GM12878 (cell line): ENCODE data around the gene PPP2R2B.

Experiments
- CBFB ChIP-seq: IDR thresholded peaks from 2 replicates; pipeline ENCODE4 v1.6.1; 2016; ENCODE audit warnings: antibody characterized with exemption, low read depth
- MAX ChIP-seq: IDR thresholded peaks from 2 replicates; pipeline ENCODE4 v1.6.1; 2012; ENCODE audit warnings: low read depth, low read length, improper control_type of control experiment
- MTA3 ChIP-seq: IDR thresholded peaks from 2 replicates; pipeline ENCODE4 v1.6.1; 2012; ENCODE audit warnings: low read length, inconsistent platforms, borderline replicate concordance
- POLR2AphosphoS5 ChIP-seq: IDR thresholded peaks from 2 replicates; pipeline ENCODE4 v1.6.1; 2011; ENCODE audit warnings: mild to moderate bottlenecking, low read length, inconsistent platforms
- RAD21 ChIP-seq: IDR thresholded peaks from 2 replicates; pipeline ENCODE4 v1.6.1; 2011; ENCODE audit warnings: mild to moderate bottlenecking, low read depth, low read length, moderate library complexity; ENCODE audit not compliant: insufficient read depth
- REST ChIP-seq: IDR thresholded peaks from 2 replicates; pipeline ENCODE4 v1.6.1; 2012; ENCODE audit warnings: mild to moderate bottlenecking, low read depth, low read length
- ZNF24 ChIP-seq: fragments of 450-650 bp; IDR thresholded peaks from 2 replicates; pipeline ENCODE4 v1.6.1; 2017; ENCODE audit warnings: antibody characterized with exemption, mild to moderate bottlenecking
- ZNF274 ChIP-seq: IDR thresholded peaks from one replicate; pipeline ENCODE4 v1.8.0; 2011; ENCODE audit not compliant: insufficient read length, insufficient read depth
- TF ChIP-seq, protein P1 (sequence below), 3 experiments: IDR thresholded peaks in 2 of 3; conservative IDR thresholded peaks in 1 of 3; 2 replicates each; pipeline ENCODE4 v1.5.1; 2011; ENCODE audit warnings: low read depth in 3 of 3, low read length in 3 of 3, mild to moderate bottlenecking in 3 of 3, control low read depth in 2 of 3, moderate library complexity in 2 of 3, inconsistent platforms in 1 of 3, mixed read lengths in 1 of 3; ENCODE audit not compliant: control insufficient read depth in 2 of 3, insufficient read depth in 1 of 3; ENCODE audit errors: extremely low read depth in 1 of 3

DNA sequence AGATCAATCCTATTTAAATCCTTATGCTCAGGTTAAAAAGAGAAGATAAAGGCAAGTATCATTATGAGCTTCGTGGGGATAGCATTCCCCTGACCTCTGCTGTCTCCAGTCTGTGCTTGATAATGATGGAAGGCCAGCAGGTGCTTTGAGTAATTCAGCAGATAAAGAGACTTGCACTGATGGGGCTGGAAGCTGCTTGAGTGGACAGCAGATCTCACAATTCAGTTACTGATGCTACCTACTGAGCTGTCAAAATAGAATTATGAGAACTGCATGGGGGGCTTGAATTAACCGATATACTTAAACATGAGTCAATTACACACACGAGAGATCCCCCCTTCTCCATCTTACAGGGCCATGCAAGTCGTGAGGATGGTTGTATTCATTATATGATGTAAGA is 254.9 kb downstream of the PPP2R2B start:
- no peak for TF ChIP-seq POLR2AphosphoS5
- TF ChIP-seq REST: no peak
- TF ChIP-seq ZNF24: no peak
- TF ChIP-seq RAD21: no peak
- no peak for TF ChIP-seq MTA3
- no peak for TF ChIP-seq MAX
- TF ChIP-seq, protein P1, sequence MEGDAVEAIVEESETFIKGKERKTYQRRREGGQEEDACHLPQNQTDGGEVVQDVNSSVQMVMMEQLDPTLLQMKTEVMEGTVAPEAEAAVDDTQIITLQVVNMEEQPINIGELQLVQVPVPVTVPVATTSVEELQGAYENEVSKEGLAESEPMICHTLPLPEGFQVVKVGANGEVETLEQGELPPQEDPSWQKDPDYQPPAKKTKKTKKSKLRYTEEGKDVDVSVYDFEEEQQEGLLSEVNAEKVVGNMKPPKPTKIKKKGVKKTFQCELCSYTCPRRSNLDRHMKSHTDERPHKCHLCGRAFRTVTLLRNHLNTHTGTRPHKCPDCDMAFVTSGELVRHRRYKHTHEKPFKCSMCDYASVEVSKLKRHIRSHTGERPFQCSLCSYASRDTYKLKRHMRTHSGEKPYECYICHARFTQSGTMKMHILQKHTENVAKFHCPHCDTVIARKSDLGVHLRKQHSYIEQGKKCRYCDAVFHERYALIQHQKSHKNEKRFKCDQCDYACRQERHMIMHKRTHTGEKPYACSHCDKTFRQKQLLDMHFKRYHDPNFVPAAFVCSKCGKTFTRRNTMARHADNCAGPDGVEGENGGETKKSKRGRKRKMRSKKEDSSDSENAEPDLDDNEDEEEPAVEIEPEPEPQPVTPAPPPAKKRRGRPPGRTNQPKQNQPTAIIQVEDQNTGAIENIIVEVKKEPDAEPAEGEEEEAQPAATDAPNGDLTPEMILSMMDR (IDR thresholded peaks at IDR 0.05 in 2 of 3, conservative IDR thresholded peaks at IDR 0.05 in 1 of 3; ENCODE audit: control insufficient read depth in 2 of 3, extremely low read depth in 1 of 3, insufficient read depth in 1 of 3, low read depth in 3 of 3, low read length in 3 of 3): no peak
- TF ChIP-seq CBFB: no peak
- no peak for TF ChIP-seq ZNF274
